Posterior vena cava (tissue), 2 donors: ENCODE results near the gene AGPAT2. TPM values are rescaled to one million over a fixed set of nuclear protein-coding genes. Genes with fewer than 3 reads are reported as not detected.

ENCODE experiments used
- DNase-seq: peaks from one replicate; pipeline ENCODE4 v3.0.0-alpha.2; 2020; ENCODE audit warnings: low spot score
- intact Hi-C, 2 donors: fragments of 100-400 bp; cut with DNase I; formaldehyde crosslinking; loops; one replicate each; pipeline versions ENCODE4 v1.14.1 to v1.14.2; 2022 to 2023
- long read RNA-seq, 2 donors: library from polyadenylated mRNA; unstranded; transcript quantifications; one replicate each; pipeline ENCODE4 v2.0.0, GENCODE V29; 2020 to 2021
- total RNA-seq, 2 donors: library from RNA; stranded (reverse); fragmentation: NEBNext Ultra II Directional; extraction: Animal tissue kit (Norgen Biotek cat#: 25700); gene quantifications; one replicate each; pipeline ENCODE4 v1.2.1, GENCODE V29; 2021
- donor health status: DM: yes; HTN: yes; CAD: no.
- donor health status: DM: yes; HTN: yes; CAD: no.

The AGPAT2 gene
- total RNA-seq, result 10 to 100 TPM; 27.1 to 28.8 TPM
- long read RNA-seq, donor 1, transcript AGPAT2-202 (6 exons, 1,512 nt), result major isoform, 20 of 26 reads
- long read RNA-seq, donor 1, partial matches to known transcripts, result 2 of 26 reads
- long read RNA-seq, donor 1, other reads (novel, unspliced or antisense), result 3 of 26 reads
- long read RNA-seq, donor 2, transcript AGPAT2-202 (6 exons, 1,512 nt), result major isoform, 152 of 179 reads
- long read RNA-seq, donor 2, transcript AGPAT2-201 (5 exons, 1,391 nt), result minor isoform, 16 of 179 reads
- long read RNA-seq, donor 2, partial matches to known transcripts, result 1 of 179 reads
- long read RNA-seq, donor 2, other reads (novel, unspliced or antisense), result 7 of 179 reads

- intact Hi-C loops, result loop anchor here in 1 of 2 donors (1.0 kb wide), 1 partner anchor 36 kb away; no protein-coding TSS in a partner anchor
- DNase-seq, result peak; percentile 93
Observed at GRCh38 chr9:136686794-136687711, at the start of gene AGPAT2. AGPAT2 (minus strand) TSS chr9:136687457; CDS start chr9:136687357, 100 bp downstream.

- intact Hi-C loops, result no loop called here
Observed at GRCh38 chr9:136735812-136736480, 48.7 kb upstream of the AGPAT2 start.

GRCh38 chr9:136734837-136735496 is 47.7 kb upstream of the AGPAT2 start:
- intact Hi-C loops, result no loop called here
- DNase-seq, result no peak

More at GRCh38 chr9:136735812-136736480, 48.7 kb upstream of the AGPAT2 start:
- no peak for DNase-seq

GRCh38 chr9:136733611-136734010 is 46.4 kb upstream of the AGPAT2 start:
- intact Hi-C loops, result no loop called here
- DNase-seq, result no peak

GRCh38 chr9:136732444-136733178 is 45.4 kb upstream of the AGPAT2 start:
- no peak for DNase-seq
- intact Hi-C loops, result no loop called here

GRCh38 chr9:136729926-136730325 is 42.7 kb upstream of the AGPAT2 start:
- no peak for DNase-seq
- intact Hi-C loops, result no loop called here

- intact Hi-C loops, result no loop called here
- no peak for DNase-seq
Observed at GRCh38 chr9:136729144-136729543, 41.9 kb upstream of the AGPAT2 start.

GRCh38 chr9:136728548-136729123 is 41.4 kb upstream of the AGPAT2 start:
- intact Hi-C loops, result no loop called here
- peak; percentile 81 for DNase-seq

- DNase-seq, result peak; percentile 98
- intact Hi-C loops, result no loop called here
Observed at GRCh38 chr9:136728080-136728547, 40.9 kb upstream of the AGPAT2 start.

GRCh38 chr9:136726631-136727191 is 39.5 kb upstream of the AGPAT2 start:
- no peak for DNase-seq
- intact Hi-C loops, result no loop called here

GRCh38 chr9:136726118-136726517 is 38.9 kb upstream of the AGPAT2 start:
- intact Hi-C loops, result no loop called here
- peak; percentile 77 for DNase-seq

GRCh38 chr9:136725612-136726011 is 38.4 kb upstream of the AGPAT2 start:
- no peak for DNase-seq
- intact Hi-C loops, result no loop called here

GRCh38 chr9:136724772-136725171 is 37.5 kb upstream of the AGPAT2 start:
- intact Hi-C loops, result no loop called here
- DNase-seq, result no peak

- DNase-seq, result no peak
- intact Hi-C loops, result loop anchor here in 1 of 2 donors (1.0 kb wide), 1 partner anchor 37 kb away; the partner anchor contains the start of gene AGPAT2
Observed at GRCh38 chr9:136723989-136724388, 36.7 kb upstream of the AGPAT2 start.

- intact Hi-C loops, result loop anchor here in 1 of 2 donors (1.0 kb wide), 1 partner anchor 36 kb away; the partner anchor contains the start of gene AGPAT2
- DNase-seq, result no peak
Observed at GRCh38 chr9:136723362-136723976, 36.2 kb upstream of the AGPAT2 start.

GRCh38 chr9:136722969-136723356 is 35.7 kb upstream of the AGPAT2 start:
- intact Hi-C loops, result loop anchor here in 1 of 2 donors (1.0 kb wide), 1 partner anchor 36 kb away; the partner anchor contains the start of gene AGPAT2
- DNase-seq, result no peak
